Hepatocyte (in vitro differentiated cells): ENCODE measurements around the gene APEH. TPM values are rescaled to one million over a fixed set of nuclear protein-coding genes. Genes with fewer than 3 reads are reported as not detected.
"Not testable (repeated sequence)": the region's sequence is repeated elsewhere in the genome, so short reads cannot be mapped to it uniquely, and the experiment has no call there.

Experiments
- DNase-seq: peaks from one replicate; pipeline ENCODE4 v3.0.0-alpha.2; 2016; ENCODE audit warnings: low spot score
- H2AFZ ChIP-seq: fragments of 200-600 bp; sonication (generic); 2 replicates; pipeline ENCODE4 v1.6.0; 2016; ENCODE audit warnings: antibody characterized with exemption, mild to moderate bottlenecking
- H3K27ac ChIP-seq: fragments of 200-600 bp; sonication (generic); 2 replicates; pipeline ENCODE4 v1.5.1; 2016; ENCODE audit warnings: mild to moderate bottlenecking
- H3K27me3 ChIP-seq: fragments of 200-600 bp; sonication (generic); 2 replicates; pipeline ENCODE4 v1.6.1; 2016
- H3K36me3 ChIP-seq: fragments of 200-600 bp; sonication (generic); replicated peaks from 2 replicates; pipeline ENCODE4 v1.5.1; 2016; ENCODE audit warnings: low read depth; ENCODE audit not compliant: insufficient read depth
- H3K4me1 ChIP-seq: fragments of 200-600 bp; sonication (generic); 2 replicates; pipeline ENCODE4 v1.5.1; 2016; ENCODE audit warnings: mild to moderate bottlenecking, moderate library complexity; ENCODE audit not compliant: insufficient read depth
- H3K4me2 ChIP-seq: fragments of 200-600 bp; sonication (generic); 2 replicates; pipeline ENCODE4 v1.6.0; 2016
- H3K4me3 ChIP-seq: fragments of 200-600 bp; sonication (generic); 2 replicates; pipeline ENCODE4 v1.5.1; 2016; ENCODE audit warnings: mild to moderate bottlenecking
- H3K79me2 ChIP-seq: fragments of 200-600 bp; sonication (generic); 2 replicates; pipeline ENCODE4 v1.6.0; 2017; ENCODE audit warnings: mild to moderate bottlenecking
- H3K9me2 ChIP-seq: fragments of 200-600 bp; sonication (generic); replicated peaks from 2 replicates; pipeline ENCODE4 v1.6.0; 2017; ENCODE audit warnings: mild to moderate bottlenecking; ENCODE audit not compliant: insufficient read depth
- H3K9me3 ChIP-seq: fragments of 200-600 bp; sonication (generic); 2 replicates; pipeline ENCODE4 v1.5.1; 2016; ENCODE audit warnings: low read depth, mild to moderate bottlenecking
- H4K20me1 ChIP-seq: fragments of 200-600 bp; sonication (generic); 2 replicates; pipeline ENCODE4 v1.6.0; 2016; ENCODE audit warnings: mild to moderate bottlenecking; ENCODE audit not compliant: insufficient read depth, poor library complexity, severe bottlenecking
- EZH2 ChIP-seq: fragments of 200-600 bp; sonication (generic); IDR thresholded peaks from 2 replicates; pipeline ENCODE4 v1.6.1; 2016; ENCODE audit warnings: antibody characterized with exemption, mild to moderate bottlenecking, borderline replicate concordance
- EZH2phosphoT487 ChIP-seq: fragments of 200-600 bp; sonication (generic); IDR thresholded peaks from one replicate; pipeline ENCODE4 v1.6.1; 2018; ENCODE audit warnings: antibody characterized with exemption, mild to moderate bottlenecking, low read depth, moderate library complexity; ENCODE audit not compliant: unreplicated experiment, severe bottlenecking
- WGBS: methylation state at CpG from one replicate; pipeline ENCODE4 v1.1.6; 2016; ENCODE audit warnings: low lambda C conversion rate; ENCODE audit errors: missing lambda C conversion rate; 5-methylcytosine and 5-hydroxymethylcytosine counted together
- polyA plus RNA-seq: library from polyadenylated mRNA; unstranded; fragments of >200 nt; fragmentation: Nextera tagmentation; extraction: Ambion mirVana; gene quantifications from 2 replicates; pipeline ENCODE4 v1.2.1, GENCODE V29; 2016
- total RNA-seq: library from RNA; depleted of rRNA; stranded (reverse); fragments of >200 nt; gene quantifications from 2 replicates; pipeline ENCODE4 v1.2.3, GENCODE V29; 2014
- TF ChIP-seq, protein P1 (sequence below): fragments of 200-600 bp; sonication (generic); IDR thresholded peaks from 2 replicates; pipeline ENCODE4 v1.5.1; 2016; ENCODE audit warnings: antibody characterized with exemption, mild to moderate bottlenecking; ENCODE audit not compliant: poor library complexity

APEH gene
- total and polyA plus RNA-seq, 2 experiments from 2014 or later: 120 to 148 TPM

DNA sequence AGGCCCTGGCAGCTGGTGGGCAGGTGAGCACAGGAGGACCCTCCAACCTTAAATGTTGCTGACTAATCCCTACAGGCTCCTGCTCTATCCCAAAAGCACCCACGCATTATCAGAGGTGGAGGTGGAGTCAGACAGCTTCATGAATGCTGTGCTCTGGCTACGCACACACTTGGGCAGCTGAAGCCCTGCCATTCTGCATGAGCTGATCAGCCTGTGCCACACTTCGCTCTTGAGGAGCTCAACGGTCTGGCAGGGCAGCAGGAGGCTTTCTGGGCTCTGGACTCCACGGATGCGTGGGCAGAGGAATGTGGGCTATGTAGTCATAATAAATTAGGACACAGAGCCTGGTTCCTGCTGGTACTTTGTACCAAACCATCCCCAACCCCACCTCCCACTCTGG, 9.0 kb downstream of the APEH start:
- Histone ChIP-seq H2AFZ (no peak overlapping the region), H3K36me3 (no peaks in the 10 kb centered on the region), H3K4me3 (no peak overlapping the region), H3K4me1 (no peaks in the 10 kb centered on the region), H3K9me2 (no peaks in the 10 kb centered on the region), H3K4me2 (no peak overlapping the region), H3K79me2 (no peaks in the 10 kb centered on the region), H3K9me3 (no peaks in the 10 kb centered on the region), H3K27ac (no peak overlapping the region), H4K20me1 (no peaks in the 10 kb centered on the region), H3K27me3 (no peaks in the 10 kb centered on the region)
- no peak for DNase-seq
- 96% methylated on average over 6 of the region's 6 CpGs for WGBS
- TF ChIP-seq EZH2: no peak
- TF ChIP-seq, protein P1, sequence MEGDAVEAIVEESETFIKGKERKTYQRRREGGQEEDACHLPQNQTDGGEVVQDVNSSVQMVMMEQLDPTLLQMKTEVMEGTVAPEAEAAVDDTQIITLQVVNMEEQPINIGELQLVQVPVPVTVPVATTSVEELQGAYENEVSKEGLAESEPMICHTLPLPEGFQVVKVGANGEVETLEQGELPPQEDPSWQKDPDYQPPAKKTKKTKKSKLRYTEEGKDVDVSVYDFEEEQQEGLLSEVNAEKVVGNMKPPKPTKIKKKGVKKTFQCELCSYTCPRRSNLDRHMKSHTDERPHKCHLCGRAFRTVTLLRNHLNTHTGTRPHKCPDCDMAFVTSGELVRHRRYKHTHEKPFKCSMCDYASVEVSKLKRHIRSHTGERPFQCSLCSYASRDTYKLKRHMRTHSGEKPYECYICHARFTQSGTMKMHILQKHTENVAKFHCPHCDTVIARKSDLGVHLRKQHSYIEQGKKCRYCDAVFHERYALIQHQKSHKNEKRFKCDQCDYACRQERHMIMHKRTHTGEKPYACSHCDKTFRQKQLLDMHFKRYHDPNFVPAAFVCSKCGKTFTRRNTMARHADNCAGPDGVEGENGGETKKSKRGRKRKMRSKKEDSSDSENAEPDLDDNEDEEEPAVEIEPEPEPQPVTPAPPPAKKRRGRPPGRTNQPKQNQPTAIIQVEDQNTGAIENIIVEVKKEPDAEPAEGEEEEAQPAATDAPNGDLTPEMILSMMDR: no peak
- TF ChIP-seq EZH2phosphoT487: no peak

DNA sequence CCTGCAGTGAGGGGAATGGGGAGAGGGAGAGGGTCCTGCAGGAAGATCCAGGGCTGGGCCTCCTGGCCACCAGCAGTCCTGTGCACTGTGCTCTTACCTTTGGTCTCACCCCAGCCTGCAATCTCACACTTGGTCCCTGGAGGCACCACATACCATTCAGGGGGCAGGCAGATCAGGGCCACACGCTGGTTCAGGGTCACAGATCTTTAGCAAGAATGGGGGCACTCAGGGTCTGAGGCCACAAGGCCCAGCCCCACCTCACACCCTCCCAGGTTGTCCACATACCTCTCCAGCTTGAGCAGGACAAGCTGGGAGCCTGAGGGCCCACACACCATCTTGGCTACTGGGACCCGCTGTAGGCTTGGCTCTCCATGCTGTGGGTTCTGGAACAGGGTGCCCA, 10.3 kb downstream of the APEH start:
- not testable (repeated sequence) for H3K79me2 ChIP-seq, H4K20me1 ChIP-seq, H3K9me3 ChIP-seq, H3K4me2 ChIP-seq, H3K9me2 ChIP-seq, H3K4me1 ChIP-seq, H2AFZ ChIP-seq, H3K36me3 ChIP-seq, H3K27me3 ChIP-seq, DNase-seq, H3K4me3 ChIP-seq, H3K27ac ChIP-seq
- 95% methylated on average over 2 of the region's 2 CpGs for WGBS

DNA sequence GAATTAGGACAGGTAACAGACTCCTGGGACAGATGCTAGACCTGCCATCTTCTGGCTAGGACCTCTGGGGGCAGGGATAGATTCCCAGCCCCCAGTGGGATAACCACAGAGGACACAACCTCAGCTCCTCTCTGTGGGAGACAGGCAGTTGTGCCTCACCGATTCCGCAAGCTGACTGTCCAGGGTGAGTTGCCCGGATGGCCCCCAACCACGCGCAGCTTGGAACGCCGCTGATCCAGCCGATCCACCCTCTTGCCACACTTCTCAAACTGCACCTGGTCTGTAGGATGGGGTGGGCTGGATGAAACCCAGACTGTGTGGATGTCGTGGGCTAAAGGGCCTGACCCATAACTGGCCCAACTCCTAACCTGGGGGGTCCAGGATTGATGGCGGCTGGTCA, 11.0 kb downstream of the APEH start:
- H3K4me3 ChIP-seq, H2AFZ ChIP-seq, H3K4me1 ChIP-seq, H3K4me2 ChIP-seq, H3K27ac ChIP-seq, H4K20me1 ChIP-seq, H3K9me2 ChIP-seq, H3K9me3 ChIP-seq, H3K79me2 ChIP-seq, H3K27me3 ChIP-seq, H3K36me3 ChIP-seq, DNase-seq: not testable (repeated sequence)
- 95% methylated on average over 8 of the region's 10 CpGs for WGBS

DNA sequence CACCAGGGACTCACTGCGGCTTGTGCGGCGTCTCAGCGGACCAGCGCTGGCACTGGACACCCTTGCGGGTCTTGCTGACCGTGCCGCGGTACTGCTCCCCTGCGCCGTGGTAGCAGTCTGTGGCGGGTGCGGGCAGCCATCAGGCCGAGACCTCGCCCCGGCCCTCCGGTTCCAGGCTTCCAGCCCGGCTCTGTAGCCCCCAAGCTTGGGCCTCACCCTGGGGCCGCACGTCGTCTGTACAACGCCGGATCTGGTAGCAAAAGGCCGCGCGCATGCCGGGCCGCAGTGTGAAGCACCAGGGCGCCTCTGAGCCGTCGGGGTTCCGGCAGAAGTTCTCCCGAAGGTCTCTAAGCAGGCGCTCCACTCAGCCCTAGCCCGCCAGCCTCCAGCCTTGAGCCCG, 11.7 kb downstream of the APEH start:
- H3K27ac ChIP-seq: not testable (repeated sequence)

DNA sequence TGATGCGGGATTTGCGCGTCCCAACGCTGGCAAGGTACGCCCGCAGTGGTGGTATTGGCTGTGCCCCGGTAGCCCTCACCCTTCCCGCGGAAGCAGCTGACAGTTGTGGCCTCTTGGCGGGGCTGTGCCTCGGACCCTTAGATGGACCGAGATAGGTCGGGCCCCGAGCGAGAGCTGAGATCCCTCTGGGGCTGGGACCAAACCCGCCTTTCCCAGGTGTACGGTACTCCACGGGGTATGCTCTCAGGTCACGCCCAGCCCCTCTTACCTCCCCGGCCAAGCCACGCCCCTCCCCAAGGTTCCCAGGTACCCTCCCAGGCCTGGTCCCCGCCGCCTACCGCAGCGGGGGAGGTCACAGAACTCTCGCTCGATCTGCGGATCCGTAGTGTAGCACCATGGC, 12.2 kb downstream of the APEH start:
- DNase-seq: peak; percentile 77
- not testable (repeated sequence) for H4K20me1 ChIP-seq, H3K9me3 ChIP-seq, H3K36me3 ChIP-seq, H3K27me3 ChIP-seq, H3K9me2 ChIP-seq, H3K4me1 ChIP-seq
- Histone ChIP-seq H3K27ac (peak overlapping the region; percentile 70), H2AFZ (peak overlapping the region; percentile 16), H3K4me2 (peak overlapping the region; percentile 75), H3K4me3 (peak overlapping the region; percentile 6), H3K79me2 (peaks cover 21% of the 10 kb centered on the region)
- WGBS: under 1% methylated on average over 22 of the region's 29 CpGs

More for the DNA sequence above, 11.7 kb downstream of the APEH start:
- H3K36me3 ChIP-seq, H2AFZ ChIP-seq, H4K20me1 ChIP-seq, H3K4me1 ChIP-seq, H3K27me3 ChIP-seq, DNase-seq, H3K9me2 ChIP-seq, H3K9me3 ChIP-seq, H3K4me3 ChIP-seq: not testable (repeated sequence)
- Histone ChIP-seq H3K79me2 (peaks cover 17% of the 10 kb centered on the region), H3K4me2 (peak overlapping the region; percentile 75)
- 38% methylated on average over 30 of the region's 36 CpGs for WGBS

DNA sequence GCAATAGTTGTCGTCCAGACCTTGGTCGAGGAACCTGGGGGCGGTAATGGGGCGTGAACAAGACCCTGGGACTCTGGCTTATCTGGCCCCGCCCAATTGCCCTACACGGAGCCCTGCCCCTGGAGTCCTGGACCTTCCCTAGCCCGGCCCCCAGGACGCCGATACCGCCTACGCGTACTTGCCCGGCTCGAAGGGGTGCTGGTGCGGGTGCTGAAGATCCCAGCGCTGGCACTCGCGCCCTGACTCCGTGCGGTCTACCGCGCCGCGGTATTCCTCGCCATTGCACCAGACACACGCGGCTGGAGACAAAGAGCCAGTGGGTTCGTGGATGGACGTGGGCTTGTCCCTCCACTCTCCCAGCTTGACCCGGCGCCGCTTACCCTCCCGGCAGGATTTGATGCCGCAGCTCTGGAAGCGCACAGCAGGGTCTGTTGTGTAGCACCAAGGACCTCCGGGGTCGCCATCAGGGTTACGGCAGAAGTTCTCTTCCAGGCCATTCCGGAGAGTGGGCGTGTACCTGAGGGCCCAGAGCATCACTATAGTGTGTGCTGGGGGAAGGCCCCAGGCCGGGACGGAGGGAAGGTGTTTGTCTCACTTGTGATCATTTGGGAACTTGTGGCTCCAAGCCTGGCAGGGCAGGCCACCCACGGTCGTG, 12.7 kb downstream of the APEH start:
- H3K36me3 ChIP-seq, H3K27me3 ChIP-seq, H3K9me2 ChIP-seq, H3K4me1 ChIP-seq, H4K20me1 ChIP-seq, H3K9me3 ChIP-seq: not testable (repeated sequence)
- WGBS: 11% methylated on average over 41 of the region's 44 CpGs
- H2AFZ ChIP-seq: peak overlapping the region; percentile 74
- H3K79me2 ChIP-seq: peaks cover 24% of the 10 kb centered on the region
- peak overlapping the region; percentile 6 for H3K4me3 ChIP-seq
- H3K4me2 ChIP-seq: peak overlapping the region; percentile 75
- peak overlapping the region; percentile 70 for H3K27ac ChIP-seq
- DNase-seq: peak; percentile 90

DNA sequence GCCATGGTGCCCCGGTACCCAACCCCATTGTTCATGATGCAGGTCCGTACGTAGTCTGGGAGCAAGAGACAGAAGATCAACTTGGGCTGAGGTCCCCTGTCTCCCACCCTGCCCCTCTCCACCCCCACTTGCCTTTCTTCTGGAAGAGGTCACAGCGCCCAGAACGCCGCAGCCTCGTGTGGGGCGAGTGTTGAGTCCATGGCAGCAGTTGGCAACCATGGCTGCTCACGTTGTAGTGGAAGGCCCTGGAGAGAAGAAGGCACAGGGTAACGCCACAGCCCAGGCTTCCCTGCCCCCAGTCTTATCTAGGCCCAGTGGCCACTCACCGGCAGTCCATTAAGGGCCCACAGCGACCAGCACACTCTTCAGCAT, 13.3 kb downstream of the APEH start:
- H3K9me2 ChIP-seq, H3K9me3 ChIP-seq, H3K27me3 ChIP-seq, DNase-seq, H3K36me3 ChIP-seq, H3K4me3 ChIP-seq, H3K4me1 ChIP-seq, H4K20me1 ChIP-seq, H2AFZ ChIP-seq: not testable (repeated sequence)
- H3K4me2 ChIP-seq: peak overlapping the region; percentile 75
- peak overlapping the region; percentile 70 for H3K27ac ChIP-seq
- WGBS: 98% methylated on average over 11 of the region's 12 CpGs
- peaks cover 28% of the 10 kb centered on the region for H3K79me2 ChIP-seq

DNA sequence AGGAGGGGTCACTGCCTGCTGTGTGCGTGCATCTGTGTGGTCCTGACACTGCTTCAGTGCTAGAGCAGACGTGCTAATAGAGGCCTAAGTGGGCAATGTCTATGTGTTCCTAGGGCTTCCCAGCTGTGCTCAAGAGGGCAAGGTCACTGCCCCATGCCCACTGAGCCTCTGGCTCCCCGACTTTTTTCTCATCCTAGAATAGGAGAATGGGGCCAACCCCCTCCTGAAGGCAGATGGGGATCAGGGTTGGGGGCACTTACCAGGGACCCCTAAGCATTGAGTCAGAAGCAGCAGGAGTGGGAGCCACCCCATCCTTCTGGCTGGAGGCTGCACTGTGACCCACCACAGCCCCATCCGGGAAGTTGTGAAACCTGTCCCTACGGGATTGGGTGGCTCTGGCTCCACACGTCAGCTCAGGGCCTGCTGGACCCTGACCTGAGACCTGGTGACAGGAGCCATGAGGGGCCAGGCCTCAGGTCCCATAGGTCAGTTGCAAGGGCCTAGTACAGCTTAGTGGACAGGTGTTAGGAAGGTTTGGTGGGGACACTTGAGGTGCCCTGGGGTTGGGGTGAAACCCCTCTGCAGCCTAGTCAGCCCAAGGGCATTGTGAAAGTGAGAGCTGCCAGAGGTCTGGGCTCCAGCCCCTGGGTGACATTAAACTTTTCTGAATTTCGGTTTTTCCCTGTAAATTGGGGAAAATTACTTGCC, 14.3 kb downstream of the APEH start:
- peak overlapping the region; percentile 93 for H3K4me2 ChIP-seq
- H2AFZ ChIP-seq: peak overlapping the region; percentile 97
- H3K27me3 ChIP-seq, H4K20me1 ChIP-seq, H3K9me3 ChIP-seq, H3K9me2 ChIP-seq, H3K36me3 ChIP-seq, H3K4me1 ChIP-seq: not testable (repeated sequence)
- H3K4me3 ChIP-seq: peak overlapping the region; percentile 51
- peaks cover 37% of the 10 kb centered on the region for H3K79me2 ChIP-seq
- peak; percentile 36 for DNase-seq
- whole genome bisulfite sequencing: 70% methylated on average over 7 of the region's 7 CpGs
- peak overlapping the region; percentile 95 for H3K27ac ChIP-seq
